GM18951 (cell line): ENCODE data around the gene ZNF618.

Source experiments
- POLR2A ChIP-seq: IDR thresholded peaks from 4 replicates; pipeline ENCODE4 v1.6.1; 2011; ENCODE audit warnings: mild to moderate bottlenecking; ENCODE audit not compliant: insufficient read length, insufficient read depth; ENCODE audit errors: extremely low read depth
- in situ Hi-C: fragments of 300-500 bp; cut with MboI; formaldehyde crosslinking; loops from one replicate; pipeline ENCODE4 v1.12.0; 2022; ENCODE audit warnings: low sequenced_read_pairs, mixed read lengths, inconsistent platforms; ENCODE audit not compliant: unreplicated experiment

ZNF618 gene

GRCh38 chr9:113876151-113876992 is at the start of gene ZNF618:
TSS of gene ZNF618 (plus strand) at chr9:113876309. CDS start at chr9:113876381, 72 bp downstream.
- in situ Hi-C loops, result no loop called here

DNA sequence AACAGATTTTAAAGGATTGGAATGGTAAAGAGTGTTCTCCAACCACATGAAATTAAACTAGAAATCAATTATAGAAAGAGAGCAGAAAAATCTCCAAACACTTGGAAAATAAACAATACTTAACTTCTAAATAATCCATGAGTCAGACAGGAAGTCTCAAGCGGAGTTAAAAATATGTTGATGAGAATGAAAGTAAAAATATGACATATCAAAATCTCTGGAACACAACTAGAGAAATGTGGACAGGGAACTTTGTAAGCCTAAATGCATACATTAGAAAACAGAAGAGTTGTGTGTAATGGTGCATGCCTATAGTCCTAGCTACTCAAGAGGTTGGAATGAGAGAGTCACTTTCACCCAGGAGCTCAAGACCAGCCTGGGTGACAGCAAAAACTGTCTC is 47.9 kb upstream of the ZNF618 start:
- TF ChIP-seq POLR2A, result no peak
- in situ Hi-C loops, result no loop called here

More at GRCh38 chr9:113876151-113876992, at the start of gene ZNF618:
- TF ChIP-seq POLR2A, result no peak

DNA sequence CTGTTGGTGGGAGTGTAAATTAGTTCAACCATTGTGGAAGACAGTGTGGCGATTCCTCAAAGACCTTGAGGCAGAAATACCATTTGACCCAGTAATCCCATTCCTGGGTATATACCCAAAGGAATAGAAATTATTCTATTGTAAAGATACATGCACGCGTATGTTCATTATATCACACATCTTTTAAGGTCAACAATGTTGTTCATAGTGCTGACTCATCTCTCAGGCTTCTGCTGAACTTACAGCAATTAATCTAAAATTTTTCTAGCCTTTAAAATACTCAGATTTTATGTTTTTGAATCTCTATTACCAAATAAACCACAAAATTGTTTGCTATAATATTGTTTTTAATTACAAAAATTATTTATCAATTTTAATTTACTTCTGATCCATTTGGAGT is 38.8 kb upstream of the ZNF618 start:
- no peak for TF ChIP-seq POLR2A
- in situ Hi-C loops, result no loop called here

- TF ChIP-seq POLR2A, result no peak
- in situ Hi-C loops, result no loop called here
Measured at GRCh38 chr9:113842086-113842485, 34.0 kb upstream of the ZNF618 start.

DNA sequence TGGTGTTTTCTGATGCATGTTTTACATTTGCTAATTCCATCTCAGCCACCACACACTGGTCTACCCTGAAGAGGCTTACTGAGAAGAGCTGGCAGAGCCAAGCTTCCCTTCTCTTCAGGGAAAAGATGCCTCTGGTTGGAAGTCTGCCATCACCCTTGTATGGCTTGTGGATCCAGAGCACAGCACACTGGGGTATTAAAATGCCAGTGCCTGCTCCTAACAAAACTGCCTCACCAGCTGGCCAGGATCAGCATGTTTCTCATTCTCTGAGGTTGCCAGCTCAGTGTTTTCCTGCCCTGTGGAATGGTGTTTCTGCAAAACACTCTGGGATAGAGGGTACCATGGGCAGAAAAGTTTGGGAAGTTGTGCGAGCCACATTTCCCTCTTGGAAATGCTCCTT is 31.6 kb upstream of the ZNF618 start:
- TF ChIP-seq POLR2A, result no peak

DNA sequence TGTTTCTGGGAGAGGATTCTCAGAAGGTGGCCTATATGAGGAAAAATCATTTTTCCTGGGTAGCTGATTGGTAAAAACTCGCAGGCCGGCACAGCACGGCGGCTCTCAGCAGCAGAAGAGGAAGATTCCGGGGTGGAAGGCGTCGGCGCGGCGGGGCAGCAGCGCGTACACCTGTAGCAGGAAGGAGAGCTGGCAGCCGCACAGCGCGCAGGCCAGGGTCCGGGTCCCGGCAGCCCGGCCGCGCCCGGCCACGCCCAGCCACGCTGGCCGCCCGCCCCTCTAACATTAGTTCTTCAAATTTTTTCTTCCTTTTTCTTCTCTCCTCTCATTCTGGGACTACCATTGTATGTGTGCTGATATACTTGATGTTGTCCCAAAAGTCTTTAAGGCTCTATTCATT is 24.8 kb upstream of the ZNF618 start:
- TF ChIP-seq POLR2A, result no peak
- in situ Hi-C loops, result no loop called here

More for the DNA sequence above, 31.6 kb upstream of the ZNF618 start:
- in situ Hi-C loops, result no loop called here

- in situ Hi-C loops, result no loop called here
- TF ChIP-seq POLR2A, result no peak
Measured at GRCh38 chr9:113851873-113852272, 24.2 kb upstream of the ZNF618 start.

GRCh38 chr9:113853333-113853732 is 22.8 kb upstream of the ZNF618 start:
- in situ Hi-C loops, result no loop called here
- TF ChIP-seq POLR2A, result no peak

DNA sequence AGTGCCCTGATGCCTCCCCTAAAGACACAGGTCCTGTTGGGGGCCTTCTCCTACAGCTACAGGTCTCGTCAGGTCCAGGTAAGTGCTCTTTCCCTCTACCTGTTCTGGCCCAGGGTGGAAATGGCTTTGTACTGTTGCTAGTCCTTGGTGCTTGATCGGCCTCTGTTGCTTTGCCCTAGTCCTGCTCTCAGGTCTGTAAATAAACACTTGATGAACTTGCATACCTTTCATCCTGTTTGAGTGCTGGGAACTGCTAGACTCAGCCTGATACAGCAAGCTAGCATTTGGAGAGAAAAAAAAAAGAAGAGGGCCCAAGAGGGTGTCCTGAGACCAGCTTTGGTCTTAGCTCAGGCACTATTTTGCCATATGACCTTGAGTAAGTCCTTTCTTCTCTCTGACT is 21.8 kb upstream of the ZNF618 start:
- no peak for TF ChIP-seq POLR2A
- in situ Hi-C loops, result no loop called here

- in situ Hi-C loops, result no loop called here
Measured at GRCh38 chr9:113857875-113858274, 18.2 kb upstream of the ZNF618 start.

GRCh38 chr9:113858282-113858681 is 17.8 kb upstream of the ZNF618 start:
- in situ Hi-C loops, result no loop called here
- TF ChIP-seq POLR2A, result no peak

More at GRCh38 chr9:113857875-113858274, 18.2 kb upstream of the ZNF618 start:
- TF ChIP-seq POLR2A, result no peak

DNA sequence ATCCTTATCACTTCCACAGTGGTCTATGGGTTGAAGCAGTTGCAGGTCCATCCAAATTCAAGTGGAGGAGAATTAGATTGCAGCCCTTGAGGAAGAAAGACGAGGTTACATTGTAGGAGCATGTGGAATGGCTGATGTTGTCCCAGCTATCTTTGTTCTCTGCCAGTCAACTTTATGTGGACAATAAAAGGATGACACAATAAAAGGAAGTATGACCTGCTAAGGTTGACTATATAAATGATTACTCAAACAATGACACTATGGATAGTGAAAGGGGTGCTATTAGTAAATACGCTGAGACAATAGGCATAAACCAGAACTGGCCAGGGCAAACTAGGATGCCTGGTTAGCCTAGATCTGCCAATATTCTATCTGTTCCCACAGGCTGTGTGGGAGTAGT is 12.8 kb upstream of the ZNF618 start:
- in situ Hi-C loops, result no loop called here
- TF ChIP-seq POLR2A, result no peak

GRCh38 chr9:113868501-113868900 is 7.6 kb upstream of the ZNF618 start:
- in situ Hi-C loops, result no loop called here

GRCh38 chr9:113872485-113873143 is 3.5 kb upstream of the ZNF618 start:
- in situ Hi-C loops, result no loop called here
- no peak for TF ChIP-seq POLR2A

More at GRCh38 chr9:113868501-113868900, 7.6 kb upstream of the ZNF618 start:
- no peak for TF ChIP-seq POLR2A
